CD14-positive monocyte (primary cell): ENCODE results near the gene S100B. TPM values are rescaled to one million over a fixed set of nuclear protein-coding genes. Genes with fewer than 3 reads are reported as not detected.
"Not testable (repeated sequence)": the region's sequence is repeated elsewhere in the genome, so short reads cannot be mapped to it uniquely, and the experiment has no call there.

Experiments used
- DNase-seq, 3 donors: peaks; one replicate each; pipeline ENCODE4 v3.0.0-alpha.2; 2011 to 2022
- H2AFZ ChIP-seq: 2 replicates; pipeline ENCODE4 v1.6.0; 2012; ENCODE audit warnings: mild to moderate bottlenecking, low read depth, low read length, inconsistent platforms; ENCODE audit not compliant: insufficient read depth, poor library complexity, severe bottlenecking
- H3K27ac ChIP-seq, 2 donors: 1 replicate in 1 of 2; 2 replicates in 1 of 2; pipeline ENCODE4 v1.5.1; 2012 to 2013; ENCODE audit warnings: low read length in 2 of 2, control low read depth in 1 of 2, inconsistent platforms in 1 of 2, low read depth in 1 of 2, mild to moderate bottlenecking in 1 of 2
- H3K27me3 ChIP-seq, 2 donors: one replicate each; pipeline versions ENCODE4 v1.6.0 to v1.6.1; 2011 to 2013; ENCODE audit warnings: low read length in 2 of 2; ENCODE audit not compliant: control insufficient read depth in 2 of 2, insufficient read depth in 2 of 2
- H3K36me3 ChIP-seq, 2 donors: replicated peaks in 1 of 2; 1 replicate in 1 of 2; 2 replicates in 1 of 2; pipeline versions ENCODE4 v1.5.1 to v1.6.1; 2012 to 2013; ENCODE audit warnings: low read length in 2 of 2, control low read depth in 1 of 2, inconsistent platforms in 1 of 2, mild to moderate bottlenecking in 1 of 2; ENCODE audit not compliant: insufficient read depth in 2 of 2, control insufficient read depth in 1 of 2
- H3K4me1 ChIP-seq, 2 donors: 1 replicate in 1 of 2; 2 replicates in 1 of 2; pipeline versions ENCODE4 v1.5.1 to v1.6.1; 2012 to 2013; ENCODE audit warnings: low read length in 2 of 2, control low read depth in 1 of 2, inconsistent platforms in 1 of 2, mild to moderate bottlenecking in 1 of 2, moderate library complexity in 1 of 2; ENCODE audit not compliant: insufficient read depth in 2 of 2, control insufficient read depth in 1 of 2
- H3K4me2 ChIP-seq: replicated peaks from 2 replicates; pipeline ENCODE3; 2012; ENCODE audit warnings: low read length, moderate library complexity, mild to moderate bottlenecking; ENCODE audit not compliant: poor library complexity, severe bottlenecking; ENCODE audit errors: extremely low read depth
- H3K4me3 ChIP-seq, 3 experiments: fragments of 200-600 bp in 1 of 3; sonication (generic) in 1 of 3; replicated peaks in 1 of 3; 1 replicate in 2 of 3; 2 replicates in 1 of 3; pipeline ENCODE4 v1.5.1; 2011 to 2013; ENCODE audit warnings: low read length in 3 of 3, mild to moderate bottlenecking in 3 of 3, control low read depth in 2 of 3, low read depth in 2 of 3, inconsistent platforms in 1 of 3, moderate library complexity in 1 of 3
- H3K79me2 ChIP-seq: 2 replicates; pipeline ENCODE4 v1.6.0; 2012; ENCODE audit warnings: mild to moderate bottlenecking, control low read depth, inconsistent platforms, low read length, moderate library complexity; ENCODE audit not compliant: insufficient read depth
- H3K9ac ChIP-seq: 2 replicates; pipeline ENCODE4 v1.6.0; 2017; ENCODE audit warnings: low read length, mild to moderate bottlenecking; ENCODE audit not compliant: insufficient read depth, poor library complexity, severe bottlenecking
- H3K9me3 ChIP-seq, 2 donors: replicated peaks in 1 of 2; 1 replicate in 1 of 2; 2 replicates in 1 of 2; pipeline versions ENCODE4 v1.5.1 to v1.6.1; 2012 to 2013; ENCODE audit warnings: low read length in 2 of 2, control low read depth in 1 of 2; ENCODE audit not compliant: control insufficient read depth in 1 of 2, insufficient read depth in 1 of 2
- H4K20me1 ChIP-seq: 2 replicates; pipeline ENCODE4 v1.6.0; 2012; ENCODE audit warnings: mild to moderate bottlenecking, low read length, control low read depth, moderate library complexity; ENCODE audit not compliant: insufficient read depth
- H3K27ac Mint-ChIP-seq, 7 donors: one replicate each; pipeline ENCODE4 v1.8.0; 2020; ENCODE audit warnings: mild to moderate bottlenecking in 7 of 7, mixed read lengths in 7 of 7, moderate library complexity in 6 of 7, inconsistent platforms in 2 of 7
- H3K27me3 Mint-ChIP-seq, 3 donors: one replicate each; pipeline ENCODE4 v1.8.0; 2021 to 2022; ENCODE audit warnings: low read depth in 3 of 3, mild to moderate bottlenecking in 3 of 3, mixed read lengths in 3 of 3, moderate library complexity in 3 of 3, inconsistent platforms in 1 of 3
- H3K36me3 Mint-ChIP-seq, 2 donors: one replicate each; pipeline ENCODE4 v1.8.0; 2020; ENCODE audit warnings: mixed read lengths in 2 of 2, inconsistent platforms in 1 of 2, mild to moderate bottlenecking in 1 of 2
- H3K4me1 Mint-ChIP-seq: one replicate; pipeline ENCODE4 v1.8.0; 2020; ENCODE audit warnings: mild to moderate bottlenecking, mixed read lengths
- H3K4me3 Mint-ChIP-seq, 2 donors: one replicate each; pipeline ENCODE4 v1.8.0; 2020; ENCODE audit warnings: mild to moderate bottlenecking in 2 of 2, mixed read lengths in 2 of 2, moderate library complexity in 1 of 2
- H3K9me3 Mint-ChIP-seq, 7 donors: one replicate each; pipeline ENCODE4 v1.8.0; 2020 to 2022; ENCODE audit warnings: mixed read lengths in 7 of 7, mild to moderate bottlenecking in 6 of 7, moderate library complexity in 6 of 7, inconsistent platforms in 2 of 7
- WGBS: methylation state at CpG from one replicate; pipeline ENCODE4 v1.1.5; 2013; ENCODE audit warnings: missing lambda C conversion rate; ENCODE audit not compliant: insufficient coverage; 5-methylcytosine and 5-hydroxymethylcytosine counted together
- intact Hi-C, 2 donors: fragments of 100-400 bp; cut with micrococcal nuclease; formaldehyde crosslinking; loops; one replicate each; pipeline versions ENCODE4 v1.15.0 to v1.15.1; 2023
- polyA plus RNA-seq, 3 donors: library from polyadenylated mRNA; depleted of rRNA in 1 of 3; unstranded in 2 of 3; stranded (reverse) in 1 of 3; fragments of 300-500 nt in 2 of 3; fragments of >200 nt in 1 of 3; fragmentation: Illumina TruSeq in 2 of 3; gene quantifications; 1 replicate in 2 of 3; 2 replicates in 1 of 3; pipeline ENCODE4 v1.2.3, GENCODE V29; 2012 to 2021
- TF ChIP-seq, protein P1 (sequence below): fragments of 200-600 bp; IDR thresholded peaks from one replicate; pipeline ENCODE4 v1.8.0; 2022; ENCODE audit warnings: antibody characterized with exemption, mild to moderate bottlenecking

The S100B gene
- polyA plus RNA-seq, 3 donors = 0.59 to 1.4 (median 0.67) TPM

DNA sequence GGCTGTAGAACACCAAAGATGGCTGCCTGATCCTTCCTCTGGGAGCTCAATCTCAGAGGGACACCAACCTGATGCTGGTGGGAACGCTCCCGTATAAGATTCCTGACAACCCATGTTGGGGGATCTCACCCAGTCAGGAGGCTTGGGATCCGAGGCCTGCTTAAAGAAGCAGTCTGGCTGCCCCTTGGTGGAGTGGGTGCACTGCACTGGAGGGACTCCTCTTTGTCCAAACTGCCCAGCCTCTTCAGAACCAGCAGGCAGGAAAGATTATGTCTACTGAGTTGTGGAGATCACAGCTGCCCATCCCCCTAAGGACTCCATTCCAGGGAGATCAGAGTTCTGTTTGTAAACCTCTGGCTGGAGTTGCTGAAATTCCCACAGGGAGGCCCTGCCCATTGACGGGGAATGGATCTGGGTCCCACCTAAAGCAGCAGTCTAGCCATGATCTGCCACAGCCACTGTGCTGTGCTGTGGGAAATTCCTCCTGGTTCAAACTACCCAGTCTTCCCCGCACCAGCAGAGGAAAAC lies 23.0 kb downstream of the S100B start:
- no peaks in the 10 kb centered on the region for H3K27me3 ChIP-seq
- no peak overlapping the region for H3K4me3 Mint-ChIP-seq
- H3K4me1 Mint-ChIP-seq = no peaks in the 10 kb centered on the region
- H3K79me2 ChIP-seq = no peaks in the 10 kb centered on the region
- H2AFZ ChIP-seq = no peak overlapping the region
- peaks cover 0 to 3% (median 3%) of the 10 kb centered on the region in 3 donors for H3K27me3 Mint-ChIP-seq
- H3K4me1 ChIP-seq = no peaks in the 10 kb centered on the region
- H3K9me3 ChIP-seq = peaks cover 14 to 26% of the 10 kb centered on the region in 2 donors
- H3K9ac ChIP-seq = no peak overlapping the region
- 96% methylated on average over 4 of the region's 5 CpGs for WGBS
- peaks cover 10 to 30% of the 10 kb centered on the region in 2 donors for H3K36me3 Mint-ChIP-seq
- H3K4me3 ChIP-seq = no peak overlapping the region
- no peaks in the 10 kb centered on the region for H3K36me3 ChIP-seq
- H3K27ac ChIP-seq = no peak overlapping the region
- H3K4me2 ChIP-seq = no peak overlapping the region
- H3K27ac Mint-ChIP-seq = no peak overlapping the region
- TF ChIP-seq, protein P1, sequence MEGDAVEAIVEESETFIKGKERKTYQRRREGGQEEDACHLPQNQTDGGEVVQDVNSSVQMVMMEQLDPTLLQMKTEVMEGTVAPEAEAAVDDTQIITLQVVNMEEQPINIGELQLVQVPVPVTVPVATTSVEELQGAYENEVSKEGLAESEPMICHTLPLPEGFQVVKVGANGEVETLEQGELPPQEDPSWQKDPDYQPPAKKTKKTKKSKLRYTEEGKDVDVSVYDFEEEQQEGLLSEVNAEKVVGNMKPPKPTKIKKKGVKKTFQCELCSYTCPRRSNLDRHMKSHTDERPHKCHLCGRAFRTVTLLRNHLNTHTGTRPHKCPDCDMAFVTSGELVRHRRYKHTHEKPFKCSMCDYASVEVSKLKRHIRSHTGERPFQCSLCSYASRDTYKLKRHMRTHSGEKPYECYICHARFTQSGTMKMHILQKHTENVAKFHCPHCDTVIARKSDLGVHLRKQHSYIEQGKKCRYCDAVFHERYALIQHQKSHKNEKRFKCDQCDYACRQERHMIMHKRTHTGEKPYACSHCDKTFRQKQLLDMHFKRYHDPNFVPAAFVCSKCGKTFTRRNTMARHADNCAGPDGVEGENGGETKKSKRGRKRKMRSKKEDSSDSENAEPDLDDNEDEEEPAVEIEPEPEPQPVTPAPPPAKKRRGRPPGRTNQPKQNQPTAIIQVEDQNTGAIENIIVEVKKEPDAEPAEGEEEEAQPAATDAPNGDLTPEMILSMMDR = no peak
- H4K20me1 ChIP-seq = no peaks in the 10 kb centered on the region
- DNase-seq = no peak
- peaks cover 32 to 69% (median 61%) of the 10 kb centered on the region in 7 donors for H3K9me3 Mint-ChIP-seq
- intact Hi-C loops = no loop called here

DNA sequence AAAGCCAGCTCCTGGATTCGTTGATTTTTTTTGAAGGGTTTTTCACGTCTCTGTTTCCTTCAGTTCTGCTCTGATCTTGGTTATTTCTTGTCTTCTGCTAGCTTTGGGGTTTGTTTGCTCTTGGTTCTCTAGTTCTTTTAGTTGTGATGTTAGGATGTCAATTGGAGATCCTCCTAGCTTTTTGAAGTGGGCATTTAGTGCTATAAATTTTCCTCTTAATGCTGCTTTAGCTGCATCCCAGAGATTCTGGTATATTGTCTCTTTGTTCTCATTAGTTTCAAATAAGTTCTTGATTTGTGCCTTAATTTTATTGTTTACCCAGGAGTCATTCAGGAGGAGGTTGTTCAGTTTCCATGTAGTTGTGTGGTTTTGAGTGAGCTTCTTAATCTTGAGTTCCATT lies 25.5 kb downstream of the S100B start:
- DNase-seq, H4K20me1 ChIP-seq, H3K27ac ChIP-seq, H3K4me1 ChIP-seq, H3K27me3 ChIP-seq, H3K4me2 ChIP-seq, H3K27ac Mint-ChIP-seq, H3K4me1 Mint-ChIP-seq, intact Hi-C loops, H3K79me2 ChIP-seq, H3K4me3 ChIP-seq, H3K36me3 ChIP-seq, H3K9ac ChIP-seq, H3K27me3 Mint-ChIP-seq, H3K4me3 Mint-ChIP-seq, H2AFZ ChIP-seq: not testable (repeated sequence)
- H3K9me3 ChIP-seq = peaks cover 14% of the 10 kb centered on the region in 2 donors
- no CpG with 5 or more reads among the region's 2 CpGs for WGBS
- Mint-ChIP-seq H3K36me3 (peaks cover 10 to 30% of the 10 kb centered on the region in 2 donors), H3K9me3 (peaks cover 20 to 53% (median 44%) of the 10 kb centered on the region in 7 donors)

DNA sequence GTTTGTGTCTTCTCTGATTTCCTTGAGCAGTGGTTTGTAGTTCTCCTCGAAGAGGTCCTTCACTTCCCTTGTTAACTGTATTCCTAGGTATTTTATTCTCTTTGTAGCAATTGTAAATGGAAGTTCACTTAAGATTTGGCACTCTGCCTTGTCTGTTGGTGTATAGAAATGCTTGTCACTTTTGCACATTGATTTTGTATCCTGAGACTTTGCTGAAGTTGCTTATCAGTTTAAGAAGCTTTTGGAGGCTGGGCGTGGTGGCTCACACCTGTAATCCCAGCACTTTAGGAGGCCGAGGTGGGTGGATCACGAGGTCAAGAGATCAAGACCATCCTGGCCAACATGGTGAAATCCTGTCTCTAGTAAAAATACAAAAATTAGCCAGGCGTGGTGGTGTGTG lies 27.1 kb downstream of the S100B start:
- H3K27me3 ChIP-seq, H2AFZ ChIP-seq, H3K79me2 ChIP-seq, H3K36me3 ChIP-seq, H3K4me1 Mint-ChIP-seq, H3K27ac ChIP-seq, H3K9ac ChIP-seq, DNase-seq, H3K27ac Mint-ChIP-seq, H3K4me3 Mint-ChIP-seq, H4K20me1 ChIP-seq, H3K27me3 Mint-ChIP-seq, intact Hi-C loops, H3K4me2 ChIP-seq, H3K4me1 ChIP-seq, H3K4me3 ChIP-seq: not testable (repeated sequence)
- peaks cover 19% of the 10 kb centered on the region in 2 donors for H3K9me3 ChIP-seq
- Mint-ChIP-seq H3K9me3 (peaks cover 20 to 53% (median 40%) of the 10 kb centered on the region in 7 donors), H3K36me3 (peaks cover 13 to 37% of the 10 kb centered on the region in 2 donors)
- 100% methylated on average over 3 of the region's 5 CpGs for WGBS
